NCI-H2196 treated with DMSO at 0.1 percent for 48 hours (cell line): ENCODE data around the gene CLIC5.

Source experiments
- DNase-seq: peaks from one replicate; lab custom pipeline; 2025; ENCODE audit not compliant: unreplicated experiment; lab: John Stamatoyannopoulos, UW

CLIC5 gene

GRCh38 chr6:45899683-45899946, 116.0 kb downstream of the CLIC5 start:
- DNase-seq, result no peak

GRCh38 chr6:45898941-45899682, 116.5 kb downstream of the CLIC5 start:
- no peak for DNase-seq

GRCh38 chr6:45896783-45897441, 118.7 kb downstream of the CLIC5 start:
- DNase-seq, result no peak

- no peak for DNase-seq
These were observed 120.1 kb downstream of the CLIC5 start for GRCh38 chr6:45895569-45895968.

GRCh38 chr6:45892696-45893245, 122.9 kb downstream of the CLIC5 start:
- DNase-seq, result no peak

GRCh38 chr6:45892196-45892595, 123.5 kb downstream of the CLIC5 start:
- DNase-seq, result no peak

- no peak for DNase-seq
These were observed 128.9 kb downstream of the CLIC5 start for GRCh38 chr6:45886776-45887175.

GRCh38 chr6:45884336-45884735, 131.3 kb downstream of the CLIC5 start:
- no peak for DNase-seq

GRCh38 chr6:45882671-45883070, 133.0 kb downstream of the CLIC5 start:
- no peak for DNase-seq

GRCh38 chr6:45881705-45882467, 133.8 kb downstream of the CLIC5 start:
- DNase-seq, result no peak

- DNase-seq, result no peak
These were observed 135.0 kb downstream of the CLIC5 start for GRCh38 chr6:45880676-45881075.

- DNase-seq, result no peak
These were observed 135.5 kb downstream of the CLIC5 start for GRCh38 chr6:45880159-45880558.

- DNase-seq, result no peak
These were observed 137.6 kb downstream of the CLIC5 start for GRCh38 chr6:45877970-45878590.

- no peak for DNase-seq
These were observed 142.8 kb downstream of the CLIC5 start for GRCh38 chr6:45872827-45873365.

GRCh38 chr6:45870531-45870930, 145.1 kb downstream of the CLIC5 start:
- DNase-seq, result no peak

- no peak for DNase-seq
These were observed 151.0 kb downstream of the CLIC5 start for GRCh38 chr6:45864651-45865050.

- DNase-seq, result no peak
These were observed 157.0 kb downstream of the CLIC5 start for GRCh38 chr6:45858691-45859090.

- no peak for DNase-seq
These were observed 157.8 kb downstream of the CLIC5 start for GRCh38 chr6:45857827-45858226.

- no peak for DNase-seq
These were observed 159.8 kb downstream of the CLIC5 start for GRCh38 chr6:45855642-45856394.

GRCh38 chr6:45854149-45854742, 161.4 kb downstream of the CLIC5 start:
- DNase-seq, result no peak
